ENCODE measurements around the gene PDLIM4. TPM values are rescaled to one million over a fixed set of nuclear protein-coding genes. Genes with fewer than 3 reads are reported as not detected.

The PDLIM4 gene
- total RNA-seq (10 to 100 TPM; 17.9 to 63.4 (median 45.4) TPM), polyA plus RNA-seq (10 to 100 TPM in 1 of 2 donors, 1 to 10 TPM in 1; 3.4 to 25.9 TPM)
- long read RNA-seq, donor 1, transcript PDLIM4-201 (7 exons, 2,282 nt): major isoform, 180 of 197 reads
- long read RNA-seq, donor 1, partial matches to known transcripts: 12 of 197 reads
- long read RNA-seq, donor 1, other reads (novel, unspliced or antisense): 4 of 197 reads
- long read RNA-seq, donor 2, transcript PDLIM4-201 (7 exons, 2,282 nt): major isoform, 10 of 11 reads
- long read RNA-seq, donor 2, partial matches to known transcripts: 0 of 11 reads
- long read RNA-seq, donor 2, other reads (novel, unspliced or antisense): 0 of 11 reads
- long read RNA-seq, donor 3, transcript PDLIM4-201 (7 exons, 2,282 nt): major isoform, 83 of 106 reads
- long read RNA-seq, donor 3, partial matches to known transcripts: 5 of 106 reads
- long read RNA-seq, donor 3, other reads (novel, unspliced or antisense): 15 of 106 reads

DNA sequence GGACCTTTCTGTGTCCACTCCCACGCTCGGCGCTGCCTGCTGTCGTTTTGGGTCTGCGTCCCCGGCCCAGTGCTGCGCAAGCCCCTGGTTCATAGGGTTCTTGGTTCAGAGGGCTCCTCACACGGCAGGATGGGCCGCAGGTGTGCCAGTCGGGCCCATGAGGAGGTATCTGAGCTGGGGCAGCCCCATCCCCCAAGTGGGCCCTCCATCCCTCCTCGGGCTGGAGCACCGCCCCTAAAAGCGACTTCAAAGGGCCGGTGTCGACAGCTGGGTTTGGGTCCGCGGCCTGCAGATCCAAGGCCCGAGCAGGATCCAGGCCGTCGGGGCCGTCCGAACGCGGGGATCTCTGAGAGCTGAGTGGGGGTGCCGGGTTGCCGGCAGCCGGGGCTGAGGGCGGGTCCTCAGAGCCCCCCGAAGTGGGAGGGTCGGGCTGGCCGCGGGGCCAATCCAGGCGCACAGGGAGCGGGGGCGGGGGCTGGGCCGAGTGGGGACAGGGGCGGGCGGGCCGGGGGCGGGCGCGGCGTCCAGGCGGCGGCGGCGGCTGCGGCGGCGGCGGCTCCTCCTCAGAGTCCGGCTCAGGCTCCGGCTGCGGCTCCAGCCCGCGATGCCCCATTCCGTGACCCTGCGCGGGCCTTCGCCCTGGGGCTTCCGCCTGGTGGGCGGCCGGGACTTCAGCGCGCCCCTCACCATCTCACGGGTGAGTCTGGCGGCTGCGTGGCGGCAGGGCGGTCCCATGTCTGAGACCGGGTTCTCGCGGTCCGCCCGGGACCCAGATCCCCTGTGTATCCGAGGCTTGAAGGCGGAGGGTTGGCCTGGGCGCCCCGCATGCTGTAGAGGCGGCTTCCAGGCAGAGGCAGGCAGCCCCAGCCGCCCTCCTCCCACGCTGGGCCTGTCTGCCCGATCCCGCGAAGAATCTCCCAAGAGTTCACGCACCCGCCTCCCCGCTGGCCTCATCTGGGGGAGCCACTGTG is at the start of gene PDLIM4:
Gene PDLIM4, plus strand, starts transcription at position 566 of the 971 bp plus-strand sequence. Its CDS starts 39 bp downstream, at position 605.
- H3K36me3 ChIP-seq: no peaks in the 10 kb centered on the region
- peak within 1 kb of the TSS; percentile 82 to 98 for H3K27ac ChIP-seq
- no peak for TF ChIP-seq EP300 (IDR thresholded peaks at IDR 0.05)
- TF ChIP-seq POLR2A (IDR thresholded peaks at IDR 0.05): peak; percentile 32
- no peaks in the 10 kb centered on the region for H3K27me3 ChIP-seq
- intact Hi-C loops (cut with DNase I): no loop called here
- WGBS, 3 donors: 9 to 18% (median 13%) methylated on average over 35 to 86 of the region's 88 CpGs
- peaks cover 12% of the 10 kb centered on the region for H3K4me1 ChIP-seq (ENCODE audit: insufficient read depth)
- no peaks in the 10 kb centered on the region for H3K9me3 ChIP-seq
- peak within 1 kb of the TSS; percentile 78 for H3K4me3 ChIP-seq
- peak; percentile 67 to 79 (median 75) for DNase-seq

GRCh38 chr5:132207778-132208177 is 49.7 kb upstream of the PDLIM4 start:
- Histone ChIP-seq H3K27ac (no peak overlapping the region), H3K4me1 (ENCODE audit: insufficient read depth) (no peaks in the 10 kb centered on the region), H3K9me3 (no peaks in the 10 kb centered on the region), H3K27me3 (no peaks in the 10 kb centered on the region), H3K4me3 (no peak overlapping the region), H3K36me3 (no peaks in the 10 kb centered on the region)
- no peak for TF ChIP-seq EP300 (IDR thresholded peaks at IDR 0.05)
- no peak for TF ChIP-seq POLR2A (IDR thresholded peaks at IDR 0.05)
- no peak for TF ChIP-seq CTCF (IDR thresholded peaks at IDR 0.05)
- intact Hi-C loops (cut with DNase I): no loop called here
- WGBS, 3 donors: 85 to 95% (median 91%) methylated on average over 5 of the region's 5 CpGs
- DNase-seq: no peak

DNA sequence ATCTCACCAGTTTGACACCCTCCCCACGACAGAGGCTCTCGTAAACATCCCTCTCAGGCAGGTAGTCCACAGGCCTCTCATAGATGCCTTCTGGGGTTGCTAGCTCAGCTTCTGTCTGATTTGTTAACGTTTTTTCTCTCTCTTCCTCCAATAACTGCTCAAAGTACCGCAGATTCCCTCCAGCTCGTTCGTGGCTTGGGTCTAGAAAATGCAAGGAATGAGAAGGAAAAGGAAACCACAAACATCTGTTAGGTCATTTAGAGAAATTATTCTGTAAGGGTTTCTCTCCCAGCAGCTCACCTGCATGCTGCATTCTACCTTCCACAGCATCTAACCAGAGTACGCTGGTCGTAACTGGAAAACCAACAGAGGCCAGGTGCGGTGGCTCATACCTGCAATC is 48.4 kb upstream of the PDLIM4 start:
- DNase-seq: no peak
- Histone ChIP-seq H3K4me3 (no peak overlapping the region), H3K4me1 (ENCODE audit: insufficient read depth) (no peaks in the 10 kb centered on the region), H3K27ac (no peak overlapping the region), H3K27me3 (no peaks in the 10 kb centered on the region), H3K36me3 (no peaks in the 10 kb centered on the region), H3K9me3 (no peaks in the 10 kb centered on the region)
- intact Hi-C loops (cut with DNase I): no loop called here
- 69% methylated on average over 9 of the region's 9 CpGs for WGBS, 3 donors
- no peak for TF ChIP-seq POLR2A (IDR thresholded peaks at IDR 0.05)
- TF ChIP-seq CTCF (IDR thresholded peaks at IDR 0.05): no peak
- TF ChIP-seq EP300 (IDR thresholded peaks at IDR 0.05): no peak

- Histone ChIP-seq H3K4me3 (no peak overlapping the region), H3K4me1 (ENCODE audit: insufficient read depth) (peaks cover 3% of the 10 kb centered on the region), H3K27ac (no peak overlapping the region), H3K36me3 (no peaks in the 10 kb centered on the region), H3K27me3 (no peaks in the 10 kb centered on the region), H3K9me3 (no peaks in the 10 kb centered on the region)
- TF ChIP-seq CTCF (IDR thresholded peaks at IDR 0.05): no peak
- 94 to 98% (median 96%) methylated on average over 11 of the region's 11 CpGs for WGBS, 3 donors
- no peak for DNase-seq
- intact Hi-C loops (cut with DNase I): no loop called here
These were observed 47.5 kb upstream of the PDLIM4 start for GRCh38 chr5:132209901-132210545.

All from ovary (tissue), 10 donors.